Endothelial cell of umbilical vein (primary cell): ENCODE results near the gene FHIT. TPM values are rescaled to one million over a fixed set of nuclear protein-coding genes. Genes with fewer than 3 reads are reported as not detected.

Experiments used
- BruUV-seq: library from RNA; stranded (reverse); fragments of 400-500 nt; replicated peaks from 2 replicates; lab custom pipeline; 2021; lab: Mats Ljungman, UMichigan
- CTCF ChIA-PET: fragments of 300-600, 350-600 bp; sonication (Branson Sonifier 250); formaldehyde crosslinking; loops from one replicate; lab custom pipeline; 2021; ENCODE audit warnings: antibody characterized with exemption, inconsistent platforms; lab: Charles Lee
- POLR2A ChIA-PET: fragments of 300-600, 350-600 bp; sonication (Branson Sonifier 250); formaldehyde crosslinking; loops from one replicate; lab custom pipeline; 2021; ENCODE audit warnings: antibody characterized with exemption, inconsistent platforms; lab: Charles Lee
- DNase-seq: peaks from one replicate; pipeline ENCODE4 v3.0.0-alpha.2; 2011; ENCODE audit warnings: low read depth, low spot score
- FAIRE-seq: peaks from 2 replicates; lab custom pipeline; 2011; peaks lifted over from hg19 to GRCh38; lab: Jason Lieb, UNC
- H2AFZ ChIP-seq: 2 replicates; pipeline ENCODE4 v1.6.0; 2012; ENCODE audit warnings: low read depth, low read length, control low read depth, inconsistent platforms
- H3K27ac ChIP-seq: 2 replicates; pipeline ENCODE4 v1.5.1; 2011; ENCODE audit warnings: low read depth, mild to moderate bottlenecking, control low read depth, low read length, moderate library complexity; ENCODE audit not compliant: insufficient read depth
- H3K27me3 ChIP-seq, 2 experiments: 2 replicates each; pipeline versions ENCODE4 v1.6.0 to v1.6.1; 2011; ENCODE audit warnings: low read length in 2 of 2, mixed read lengths in 1 of 2; ENCODE audit not compliant: control insufficient read depth in 2 of 2, insufficient read depth in 2 of 2
- H3K36me3 ChIP-seq, 2 experiments: 2 replicates in 1 of 2; 3 replicates in 1 of 2; pipeline ENCODE4 v1.5.1; 2011; ENCODE audit warnings: low read length in 2 of 2, mild to moderate bottlenecking in 1 of 2, moderate library complexity in 1 of 2; ENCODE audit not compliant: control insufficient read depth in 2 of 2, insufficient read depth in 2 of 2; ENCODE audit errors: extremely low read depth in 1 of 2
- H3K4me1 ChIP-seq: 3 replicates; pipeline ENCODE4 v1.5.1; 2011; ENCODE audit warnings: mild to moderate bottlenecking, low read length; ENCODE audit not compliant: control insufficient read depth, insufficient read depth; ENCODE audit errors: extremely low read depth
- H3K4me2 ChIP-seq: 2 replicates; pipeline ENCODE4 v1.6.1; 2011; ENCODE audit warnings: low read length, control low read depth, mixed read lengths; ENCODE audit not compliant: insufficient read depth
- H3K4me3 ChIP-seq, 3 experiments: fragments of 200-600 bp in 1 of 3; sonication (generic), shearing (Covaris generic) in 1 of 3; replicated peaks in 1 of 3; 2 replicates each; pipeline ENCODE4 v1.5.1; 2011 to 2016; ENCODE audit warnings: control low read depth in 3 of 3, low read length in 3 of 3, mild to moderate bottlenecking in 2 of 3, inconsistent platforms in 1 of 3, low read depth in 1 of 3, moderate library complexity in 1 of 3; ENCODE audit not compliant: insufficient read depth in 1 of 3
- H3K79me2 ChIP-seq: 2 replicates; pipeline ENCODE4 v1.6.0; 2012; ENCODE audit warnings: low read length, inconsistent platforms; ENCODE audit not compliant: control insufficient read depth, insufficient read depth
- H3K9ac ChIP-seq: replicated peaks from 2 replicates; pipeline ENCODE3; 2011; ENCODE audit warnings: low read length, control low read depth; ENCODE audit not compliant: insufficient read depth; ENCODE audit errors: extremely low read depth
- H3K9me1 ChIP-seq: replicated peaks from 3 replicates; pipeline ENCODE4 v1.6.0; 2011; ENCODE audit warnings: mild to moderate bottlenecking, low read length; ENCODE audit not compliant: control insufficient read depth, insufficient read depth; ENCODE audit errors: extremely low read depth
- H3K9me3 ChIP-seq: replicated peaks from 2 replicates; pipeline ENCODE4 v1.5.1; 2012; ENCODE audit warnings: low read length, inconsistent platforms; ENCODE audit not compliant: control insufficient read depth, insufficient read depth
- H4K20me1 ChIP-seq: replicated peaks from 2 replicates; pipeline ENCODE3; 2011; ENCODE audit warnings: mild to moderate bottlenecking, low read length; ENCODE audit not compliant: control insufficient read depth, insufficient read depth; ENCODE audit errors: extremely low read depth
- CTCF ChIP-seq, 2 donors: IDR thresholded peaks; 1 replicate in 1 of 2; 2 replicates in 1 of 2; pipeline ENCODE4 v1.5.1; 2011; ENCODE audit warnings: low read length in 2 of 2, mild to moderate bottlenecking in 2 of 2, moderate library complexity in 2 of 2, control low read depth in 1 of 2, inconsistent platforms in 1 of 2, low read depth in 1 of 2; ENCODE audit not compliant: insufficient read depth in 1 of 2; ENCODE audit errors: extremely low read depth in 1 of 2
- EZH2 ChIP-seq: IDR thresholded peaks from 2 replicates; pipeline ENCODE4 v1.6.1; 2012; ENCODE audit warnings: borderline replicate concordance, low read depth, mild to moderate bottlenecking, moderate library complexity, low read length, inconsistent platforms; ENCODE audit not compliant: severe bottlenecking
- FOS ChIP-seq: IDR thresholded peaks from 2 replicates; pipeline ENCODE4 v1.6.1; 2011; ENCODE audit warnings: mild to moderate bottlenecking, low read length, moderate library complexity, borderline replicate concordance; ENCODE audit not compliant: insufficient read depth
- GATA2 ChIP-seq: IDR thresholded peaks from 2 replicates; pipeline ENCODE4 v1.7.0; 2011; ENCODE audit warnings: low read depth, mild to moderate bottlenecking, moderate library complexity, mixed read lengths, low read length; ENCODE audit not compliant: insufficient read length, insufficient read depth
- JUN ChIP-seq: IDR thresholded peaks from 2 replicates; pipeline ENCODE4 v1.6.1; 2011; ENCODE audit warnings: borderline replicate concordance, low read depth; ENCODE audit not compliant: insufficient read length, insufficient read depth
- MYC ChIP-seq: IDR thresholded peaks from one replicate; pipeline ENCODE4 v1.6.1; 2011; ENCODE audit warnings: mild to moderate bottlenecking, low read depth, low read length
- POLR2A ChIP-seq: IDR thresholded peaks from 2 replicates; pipeline ENCODE4 v1.6.1; 2012; ENCODE audit warnings: low read depth, mild to moderate bottlenecking, control low read depth, low read length
- POLR2AphosphoS5 ChIP-seq: IDR thresholded peaks from 2 replicates; pipeline ENCODE4 v1.6.1; 2012; ENCODE audit warnings: low read depth, mild to moderate bottlenecking, control low read depth, low read length, moderate library complexity; ENCODE audit not compliant: insufficient read depth
- dilution Hi-C: fragments of 300-500 bp; cut with MboI; formaldehyde crosslinking; loops from one replicate; pipeline ENCODE4 v1.15.0; 2019; ENCODE audit warnings: low sequenced_read_pairs; ENCODE audit not compliant: extremely low pct_ligation_motif_present
- intact Hi-C: fragments of 100-400 bp; cut with micrococcal nuclease; formaldehyde crosslinking; loops from one replicate; pipeline ENCODE4 v1.10.0; 2022
- polyA plus RNA-seq, 4 experiments: library from polyadenylated mRNA; depleted of rRNA in 3 of 4; stranded (reverse) in 3 of 4; unstranded in 1 of 4; fragments of >200 nt; gene quantifications; 2 replicates each; pipeline versions ENCODE4 v1.2.1 to v1.2.3, GENCODE V29; 2011 to 2012; ENCODE audit warnings: missing spikeins in 1 of 4
- total RNA-seq: library from RNA; stranded (reverse); gene quantifications from 2 replicates; pipeline ENCODE4 v1.2.3, GENCODE V29; 2021
- TF ChIP-seq, protein P1 (sequence below): IDR thresholded peaks from 2 replicates; pipeline ENCODE4 v1.6.1; 2011; ENCODE audit not compliant: insufficient read depth, insufficient read length

FHIT gene
- total and polyA plus RNA-seq, 2 donors (not counting 3 experiments of a cell fraction or from before 2014, with no cell fraction given) = 0.47 to 2.2 TPM

DNA sequence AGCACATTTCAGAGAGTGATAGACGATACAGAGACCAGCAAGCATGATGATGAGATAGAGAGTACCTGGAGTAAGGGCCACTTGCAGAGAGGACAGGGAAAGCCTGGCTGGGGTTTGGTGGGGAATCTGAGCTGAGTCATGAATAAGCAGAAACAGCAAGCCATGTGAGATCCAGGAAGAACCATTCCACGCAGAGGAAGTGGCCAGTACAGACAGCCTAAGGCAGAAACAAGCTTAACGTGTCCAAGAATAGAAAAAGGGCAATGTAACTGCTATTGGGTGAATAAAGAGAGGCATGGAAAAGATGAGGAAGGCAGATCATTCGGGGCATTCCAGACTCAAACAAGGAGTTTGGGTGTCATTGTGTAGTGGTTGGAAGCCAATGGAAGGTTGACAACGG is 1385.2 kb downstream of the FHIT start:
- H3K9ac ChIP-seq = no peak overlapping the region
- dilution Hi-C loops (no loop called here), intact Hi-C loops (no loop called here)
- H4K20me1 ChIP-seq = no peaks in the 10 kb centered on the region
- BruUV-seq = no TSS peak
- H3K36me3 ChIP-seq = no peaks in the 10 kb centered on the region
- no peaks in the 10 kb centered on the region for H3K9me1 ChIP-seq
- FAIRE-seq (no peak), DNase-seq (no peak)
- TF ChIP-seq MYC (no peak), GATA2 (no peak), JUN (no peak), POLR2A (no peak), EZH2 (no peak), CTCF (IDR thresholded peaks at IDR 0.05; ENCODE audit: extremely low read depth in 1 of 2, insufficient read depth in 1 of 2, low read depth in 1 of 2, low read length in 2 of 2) (no peak)
- ChIA-PET CTCF (no interaction called here), POLR2A (no interaction called here)
- H3K79me2 ChIP-seq = no peaks in the 10 kb centered on the region
- peaks cover 2% of the 10 kb centered on the region for H3K9me3 ChIP-seq
- no peak overlapping the region for H3K4me2 ChIP-seq
- no peaks in the 10 kb centered on the region for H3K27me3 ChIP-seq
- no peaks in the 10 kb centered on the region for H3K4me1 ChIP-seq
- no peak overlapping the region for H2AFZ ChIP-seq
- H3K4me3 ChIP-seq = no peak overlapping the region
- H3K27ac ChIP-seq = no peak overlapping the region

DNA sequence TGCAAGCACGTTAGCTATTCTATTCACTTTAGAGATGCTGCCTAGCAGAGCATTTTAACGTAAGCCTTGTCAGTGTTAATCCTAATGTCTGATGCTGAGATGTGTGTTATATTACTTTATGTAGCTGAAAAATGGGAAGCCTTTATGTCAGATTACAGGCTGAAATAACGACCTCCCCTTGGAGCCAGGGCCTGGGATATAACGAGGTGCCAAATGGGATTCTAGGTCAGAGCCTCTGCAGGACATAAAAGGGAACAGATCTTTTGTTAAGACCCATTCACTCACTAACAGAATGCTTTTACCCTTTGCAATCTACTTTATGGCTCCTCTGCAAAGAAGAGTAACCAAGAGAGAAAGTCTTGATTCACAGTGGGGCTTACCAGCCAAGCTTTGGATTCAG is 1385.9 kb downstream of the FHIT start:
- H3K9me3 ChIP-seq = peaks cover 2% of the 10 kb centered on the region
- no peak overlapping the region for H3K4me3 ChIP-seq
- dilution Hi-C loops = no loop called here
- no peak for DNase-seq
- ChIA-PET CTCF (no interaction called here), POLR2A (no interaction called here)
- no peaks in the 10 kb centered on the region for H4K20me1 ChIP-seq
- TF ChIP-seq FOS (no peak), EZH2 (no peak), CTCF (IDR thresholded peaks at IDR 0.05; ENCODE audit: extremely low read depth in 1 of 2, insufficient read depth in 1 of 2, low read depth in 1 of 2, low read length in 2 of 2) (no peak), POLR2A (no peak), GATA2 (no peak), JUN (no peak), POLR2AphosphoS5 (no peak), MYC (no peak)
- TF ChIP-seq, protein P1, sequence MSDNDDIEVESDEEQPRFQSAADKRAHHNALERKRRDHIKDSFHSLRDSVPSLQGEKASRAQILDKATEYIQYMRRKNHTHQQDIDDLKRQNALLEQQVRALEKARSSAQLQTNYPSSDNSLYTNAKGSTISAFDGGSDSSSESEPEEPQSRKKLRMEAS = no peak
- intact Hi-C loops = no loop called here
- no peaks in the 10 kb centered on the region for H3K4me1 ChIP-seq
- H3K9me1 ChIP-seq = no peaks in the 10 kb centered on the region
- no peak overlapping the region for H2AFZ ChIP-seq
- no peak for FAIRE-seq
- no peak overlapping the region for H3K27ac ChIP-seq
- H3K9ac ChIP-seq = no peak overlapping the region
- no peaks in the 10 kb centered on the region for H3K27me3 ChIP-seq
- H3K4me2 ChIP-seq = no peak overlapping the region
- no TSS peak for BruUV-seq
- no peaks in the 10 kb centered on the region for H3K79me2 ChIP-seq
- no peaks in the 10 kb centered on the region for H3K36me3 ChIP-seq
